Measurements from ENCODE around the gene RYR2. TPM values are rescaled to one million over a fixed set of nuclear protein-coding genes. Genes with fewer than 3 reads are reported as not detected.

Gene RYR2
- total RNA-seq, 2 donors from 2014 or later = 14.2 to 17.1 TPM

DNA sequence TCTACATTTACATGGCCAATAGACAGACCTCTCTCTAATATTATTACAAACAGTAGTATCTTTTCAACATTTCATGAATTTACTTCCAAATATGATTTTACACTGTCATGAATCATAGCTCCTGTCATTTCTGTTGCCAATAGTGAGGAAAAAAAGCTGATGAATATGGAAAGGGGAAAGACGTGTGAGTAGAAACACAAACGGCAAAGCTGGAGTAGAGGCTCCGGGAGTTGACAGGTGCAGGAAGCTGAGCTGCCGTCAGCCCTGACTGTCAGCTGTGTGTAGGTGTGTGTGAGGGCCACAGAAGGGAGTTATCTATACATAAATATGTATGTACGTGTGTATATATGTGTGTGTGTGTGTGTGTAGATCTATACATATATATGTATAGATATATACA is 431.9 kb downstream of the RYR2 start:
- Histone ChIP-seq H3K4me1 (peaks cover 13% of the 10 kb centered on the region), H3K9me3 (no peaks in the 10 kb centered on the region), H3K36me3 (replicated peaks in 1 of 2; ENCODE audit: insufficient read depth in 1 of 2, low read depth in 2 of 2) (no peaks in the 10 kb centered on the region), H3K27me3 (no peaks in the 10 kb centered on the region), H3K27ac (peak overlapping the region in 2 of 4 donors; percentile 13 to 21), H3K4me3 (no peak overlapping the region)
- 43 to 46% methylated on average over 5 of the region's 5 CpGs for WGBS, 2 donors
- intact Hi-C loops (cut with DNase I) = no loop called here
- TF ChIP-seq POLR2A (IDR thresholded peaks at IDR 0.05) = no peak
- TF ChIP-seq, protein P1, sequence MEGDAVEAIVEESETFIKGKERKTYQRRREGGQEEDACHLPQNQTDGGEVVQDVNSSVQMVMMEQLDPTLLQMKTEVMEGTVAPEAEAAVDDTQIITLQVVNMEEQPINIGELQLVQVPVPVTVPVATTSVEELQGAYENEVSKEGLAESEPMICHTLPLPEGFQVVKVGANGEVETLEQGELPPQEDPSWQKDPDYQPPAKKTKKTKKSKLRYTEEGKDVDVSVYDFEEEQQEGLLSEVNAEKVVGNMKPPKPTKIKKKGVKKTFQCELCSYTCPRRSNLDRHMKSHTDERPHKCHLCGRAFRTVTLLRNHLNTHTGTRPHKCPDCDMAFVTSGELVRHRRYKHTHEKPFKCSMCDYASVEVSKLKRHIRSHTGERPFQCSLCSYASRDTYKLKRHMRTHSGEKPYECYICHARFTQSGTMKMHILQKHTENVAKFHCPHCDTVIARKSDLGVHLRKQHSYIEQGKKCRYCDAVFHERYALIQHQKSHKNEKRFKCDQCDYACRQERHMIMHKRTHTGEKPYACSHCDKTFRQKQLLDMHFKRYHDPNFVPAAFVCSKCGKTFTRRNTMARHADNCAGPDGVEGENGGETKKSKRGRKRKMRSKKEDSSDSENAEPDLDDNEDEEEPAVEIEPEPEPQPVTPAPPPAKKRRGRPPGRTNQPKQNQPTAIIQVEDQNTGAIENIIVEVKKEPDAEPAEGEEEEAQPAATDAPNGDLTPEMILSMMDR (IDR thresholded peaks at IDR 0.05) = no peak
- DNase-seq (no peak), ATAC-seq (no peak)

DNA sequence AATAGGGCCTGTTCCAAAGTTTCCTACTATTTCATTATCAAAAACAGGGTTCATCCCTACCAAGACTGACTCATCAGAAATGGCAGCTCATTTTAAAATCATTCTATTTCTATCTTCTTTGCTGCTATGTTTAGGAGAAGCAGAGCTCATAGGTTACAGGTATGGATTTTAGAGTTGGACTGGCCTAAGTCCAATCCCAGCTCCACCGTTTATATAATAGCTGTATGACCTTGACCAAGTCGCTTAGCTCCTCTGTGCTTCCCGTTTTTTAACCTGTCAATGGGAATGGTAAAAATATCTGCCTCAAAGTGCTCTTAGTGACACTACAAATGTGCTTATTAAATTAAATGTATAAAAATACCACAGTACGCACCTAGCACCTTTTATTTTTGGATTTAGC is 436.1 kb downstream of the RYR2 start:
- WGBS, 2 donors = 29 to 31% methylated on average over 4 of the region's 4 CpGs
- H3K27me3 ChIP-seq = no peaks in the 10 kb centered on the region
- peaks cover 13% of the 10 kb centered on the region for H3K4me1 ChIP-seq
- no peaks in the 10 kb centered on the region for H3K9me3 ChIP-seq
- DNase-seq (peak in 1 of 4 donors; percentile 21), ATAC-seq (no peak)
- H3K27ac ChIP-seq = no peak overlapping the region
- no peaks in the 10 kb centered on the region for H3K36me3 ChIP-seq (replicated peaks in 1 of 2; ENCODE audit: insufficient read depth in 1 of 2, low read depth in 2 of 2)
- TF ChIP-seq POLR2A (IDR thresholded peaks at IDR 0.05) = no peak
- TF ChIP-seq, protein P1 (IDR thresholded peaks at IDR 0.05) = no peak
- intact Hi-C loops (cut with DNase I) = no loop called here
- no peak overlapping the region for H3K4me3 ChIP-seq

DNA sequence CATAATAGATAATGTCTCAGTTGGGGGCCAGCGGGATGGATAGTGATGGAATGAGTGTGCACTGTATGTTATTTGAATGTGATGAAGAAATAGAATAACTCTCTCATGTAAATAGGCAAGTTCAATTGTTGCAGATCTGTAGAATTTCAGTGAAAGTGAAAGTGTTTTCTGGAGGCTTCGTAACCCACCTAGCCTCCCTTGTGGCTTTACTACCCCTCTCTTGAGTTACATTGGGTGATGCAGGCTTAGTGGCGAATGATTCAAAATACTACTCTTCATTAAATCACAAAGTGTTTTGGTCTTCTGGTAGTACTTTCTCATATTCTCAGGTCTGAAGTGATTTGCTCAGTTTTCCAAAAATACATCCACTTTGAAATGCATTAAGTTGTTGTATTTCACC is 436.9 kb downstream of the RYR2 start:
- no peak for ATAC-seq
- Histone ChIP-seq H3K9me3 (no peaks in the 10 kb centered on the region), H3K27me3 (no peaks in the 10 kb centered on the region), H3K27ac (no peak overlapping the region), H3K4me1 (peaks cover 13% of the 10 kb centered on the region), H3K4me3 (no peak overlapping the region), H3K36me3 (replicated peaks in 1 of 2; ENCODE audit: insufficient read depth in 1 of 2, low read depth in 2 of 2) (no peaks in the 10 kb centered on the region)
- no peak for DNase-seq
- WGBS, 2 donors = 87 to 96% methylated on average over 3 of the region's 3 CpGs
- intact Hi-C loops (cut with DNase I) = no loop called here
- TF ChIP-seq POLR2A (IDR thresholded peaks at IDR 0.05) = no peak
- TF ChIP-seq, protein P1 (IDR thresholded peaks at IDR 0.05) = no peak

DNA sequence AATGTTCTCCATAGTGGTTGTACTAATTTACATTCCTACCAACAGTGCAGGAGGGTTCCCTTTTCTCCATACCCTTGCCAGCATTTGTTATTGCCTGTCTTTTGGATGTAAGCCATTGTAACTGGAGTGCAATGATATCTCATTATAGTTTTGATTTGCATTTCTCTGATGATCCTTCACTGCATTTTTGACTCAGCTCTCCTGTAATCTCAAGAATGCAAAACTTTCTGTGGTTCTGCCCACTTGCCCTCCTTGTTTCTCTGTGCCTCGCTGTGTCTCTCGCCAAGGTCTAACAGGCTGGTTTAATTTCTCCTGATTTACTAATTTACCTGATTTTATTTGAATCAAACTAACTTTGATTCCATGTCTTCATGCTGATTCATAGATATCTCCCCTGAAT is 440.8 kb downstream of the RYR2 start:
- intact Hi-C loops (cut with DNase I) = no loop called here
- 98% methylated on average over 2 of the region's 2 CpGs for WGBS, 2 donors
- no peak for ATAC-seq

DNA sequence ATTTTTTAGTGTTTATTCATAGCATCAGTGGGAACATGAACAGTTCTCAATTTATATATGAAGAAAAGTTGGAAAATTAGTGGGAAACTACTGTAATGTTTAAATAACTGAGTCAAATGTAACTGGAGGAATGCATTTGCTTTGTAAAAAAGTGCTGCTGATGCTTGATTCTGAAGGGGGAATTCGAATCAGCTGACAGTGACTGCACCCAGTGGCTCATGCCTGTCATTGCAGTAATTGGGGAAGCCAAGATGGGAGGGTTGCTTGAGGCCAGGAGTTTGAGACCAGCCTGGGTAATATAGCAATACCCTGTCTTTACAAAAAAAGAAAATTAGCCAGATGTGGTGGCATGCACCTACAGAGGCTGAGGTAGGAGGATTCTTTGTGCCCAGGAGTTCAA is 450.4 kb downstream of the RYR2 start:
- H3K4me3 ChIP-seq = no peak overlapping the region
- no peak for ATAC-seq
- H3K27me3 ChIP-seq = no peaks in the 10 kb centered on the region
- H3K4me1 ChIP-seq = no peaks in the 10 kb centered on the region
- WGBS, 2 donors = 38 to 52% methylated on average over 1 of the region's 1 CpG
- H3K27ac ChIP-seq = no peak overlapping the region
- intact Hi-C loops (cut with DNase I) = no loop called here
- H3K36me3 ChIP-seq (replicated peaks in 1 of 2; ENCODE audit: insufficient read depth in 1 of 2, low read depth in 2 of 2) = no peaks in the 10 kb centered on the region
- TF ChIP-seq POLR2A (IDR thresholded peaks at IDR 0.05) = no peak
- TF ChIP-seq, protein P1 (IDR thresholded peaks at IDR 0.05) = peak in 1 of 7 experiments; percentile 6
- no peak for DNase-seq
- no peaks in the 10 kb centered on the region for H3K9me3 ChIP-seq

More for the DNA sequence above, 440.8 kb downstream of the RYR2 start:
- Histone ChIP-seq H3K27me3 (no peaks in the 10 kb centered on the region), H3K27ac (no peak overlapping the region), H3K4me1 (peaks cover 10% of the 10 kb centered on the region), H3K4me3 (no peak overlapping the region), H3K36me3 (replicated peaks in 1 of 2; ENCODE audit: insufficient read depth in 1 of 2, low read depth in 2 of 2) (no peaks in the 10 kb centered on the region), H3K9me3 (no peaks in the 10 kb centered on the region)
- DNase-seq = no peak
- TF ChIP-seq, protein P1 (IDR thresholded peaks at IDR 0.05) = no peak
- TF ChIP-seq POLR2A (IDR thresholded peaks at IDR 0.05) = no peak
